ENCODE results near the gene CBFA2T3.
"Not testable (repeated sequence)": the region's sequence is repeated elsewhere in the genome, so short reads cannot be mapped to it uniquely, and the experiment has no call there.

The CBFA2T3 gene

DNA sequence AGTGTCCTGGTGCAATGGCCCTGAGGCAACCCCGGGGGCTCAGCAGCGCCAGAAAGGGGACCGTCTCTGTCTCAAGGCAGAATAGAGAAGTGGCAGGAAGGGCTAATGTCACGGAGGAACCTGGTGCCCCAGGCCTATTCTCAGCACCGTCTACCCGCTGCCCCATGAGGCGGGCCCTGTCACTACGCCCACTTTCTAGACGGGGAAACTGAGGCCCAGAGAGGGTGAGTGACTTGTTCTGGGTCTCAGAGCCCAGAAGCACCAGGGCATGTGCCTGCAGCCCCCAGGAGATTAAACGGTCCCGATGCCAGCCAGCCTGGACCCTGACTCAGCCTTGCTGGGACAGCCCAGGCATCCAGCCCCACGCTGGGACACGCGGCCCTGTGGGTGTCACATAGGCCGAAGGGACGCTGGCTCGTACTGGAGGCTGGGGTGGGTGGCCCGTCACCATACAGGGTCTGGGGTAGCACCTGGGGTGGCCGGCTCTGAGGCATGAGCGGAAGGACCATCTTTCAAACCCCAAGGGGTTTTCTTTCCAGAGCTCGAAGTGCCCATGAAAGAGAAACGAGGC lies 70.4 kb downstream of the CBFA2T3 start:
- no peak for DNase-seq (ENCODE audit: low read depth)

DNA sequence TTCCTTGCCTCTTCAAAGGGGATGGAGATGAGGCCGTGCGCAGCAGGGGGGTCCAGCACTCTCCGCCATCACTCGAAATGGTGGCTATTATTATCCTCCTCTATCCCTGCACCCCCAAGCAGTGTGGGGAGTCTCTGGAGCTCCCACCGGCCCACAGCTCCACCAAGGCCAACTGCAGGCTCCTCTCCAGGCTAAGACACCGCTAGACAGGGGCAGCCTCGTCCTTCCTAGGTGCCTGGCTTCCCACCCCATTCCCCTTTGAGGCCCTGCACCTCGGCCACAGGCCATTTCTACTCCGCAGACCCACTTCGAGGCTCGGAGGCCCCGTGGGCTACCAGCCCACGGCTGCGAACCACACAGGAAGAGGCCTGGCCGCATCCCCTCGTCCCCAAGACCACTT lies 71.0 kb downstream of the CBFA2T3 start:
- no peak for DNase-seq (ENCODE audit: low read depth)

DNA sequence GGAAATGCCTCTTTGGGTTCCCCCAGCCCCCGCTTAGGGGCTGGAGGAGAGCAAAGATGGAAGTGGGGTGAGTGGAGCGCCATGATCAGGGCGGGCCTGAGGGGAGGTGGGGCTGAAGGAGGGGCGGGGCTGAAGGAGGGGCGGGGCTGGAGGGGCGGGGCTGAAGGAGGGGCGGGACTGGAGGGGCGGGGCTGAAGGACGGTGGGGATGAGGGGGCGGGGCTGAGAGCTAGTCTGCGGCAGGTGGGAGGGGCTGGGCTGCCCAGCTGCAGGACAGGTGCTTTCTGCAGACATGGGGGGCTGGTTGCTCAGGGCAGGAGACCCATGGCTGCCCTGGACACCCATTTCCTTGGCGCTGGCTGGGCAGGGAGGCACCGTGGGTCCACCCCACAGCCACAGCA lies 71.4 kb downstream of the CBFA2T3 start:
- no peak for DNase-seq (ENCODE audit: low read depth)

DNA sequence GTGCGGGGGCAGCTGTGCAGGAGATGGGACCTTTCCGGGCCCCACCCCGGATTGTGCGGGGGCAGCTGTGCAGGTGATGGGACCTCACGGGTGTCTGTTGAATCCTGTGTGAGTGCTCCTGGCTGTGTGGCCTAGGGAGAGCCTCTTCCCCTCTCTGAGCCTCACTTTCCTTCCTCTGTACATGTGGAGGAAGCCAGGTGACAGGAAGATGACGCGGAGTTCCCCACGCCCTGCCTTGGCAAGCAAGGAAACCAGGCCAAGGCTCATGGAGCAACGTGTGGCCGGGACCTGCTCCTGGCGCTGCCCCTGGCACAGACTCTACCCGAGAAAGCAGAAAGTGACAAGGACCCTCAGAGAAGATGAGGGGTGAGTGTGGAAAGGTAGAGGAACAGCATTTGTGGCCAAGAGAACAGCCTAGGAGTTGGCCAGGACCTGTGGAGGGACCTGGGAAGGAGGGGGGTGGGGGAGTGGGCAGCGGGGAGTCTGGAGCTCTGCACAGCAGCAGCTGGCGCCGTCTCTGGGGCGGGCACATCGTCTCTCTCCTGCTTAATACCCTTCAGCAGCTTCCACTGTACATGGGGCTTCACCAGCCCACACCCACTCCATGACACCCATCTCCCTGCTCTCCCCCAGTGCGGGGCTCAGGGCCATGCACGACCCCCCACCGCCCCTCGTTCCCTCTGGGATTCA lies 72.2 kb downstream of the CBFA2T3 start:
- no peak for DNase-seq (ENCODE audit: low read depth)

DNA sequence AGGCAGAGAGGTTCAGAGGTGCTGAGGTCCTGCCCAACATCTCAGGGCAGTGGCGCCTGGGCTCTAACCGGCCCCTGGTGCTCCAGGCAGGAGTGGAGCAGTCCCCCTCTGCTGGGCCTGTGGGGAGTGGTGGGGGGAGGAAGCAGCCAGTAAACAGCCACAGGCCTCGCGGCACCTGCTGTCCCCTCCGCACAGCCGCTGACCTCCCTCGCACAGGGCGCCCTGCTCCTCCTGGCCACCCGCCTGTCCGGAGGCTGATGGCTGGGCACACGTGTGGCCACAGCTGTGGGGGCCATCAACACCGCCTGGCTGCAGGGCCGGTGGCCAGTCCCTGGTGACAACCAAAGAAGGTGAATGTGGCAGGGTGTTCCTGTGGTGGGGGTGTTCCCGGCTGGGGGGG lies 73.7 kb downstream of the CBFA2T3 start:
- DNase-seq (ENCODE audit: low read depth): no peak

DNA sequence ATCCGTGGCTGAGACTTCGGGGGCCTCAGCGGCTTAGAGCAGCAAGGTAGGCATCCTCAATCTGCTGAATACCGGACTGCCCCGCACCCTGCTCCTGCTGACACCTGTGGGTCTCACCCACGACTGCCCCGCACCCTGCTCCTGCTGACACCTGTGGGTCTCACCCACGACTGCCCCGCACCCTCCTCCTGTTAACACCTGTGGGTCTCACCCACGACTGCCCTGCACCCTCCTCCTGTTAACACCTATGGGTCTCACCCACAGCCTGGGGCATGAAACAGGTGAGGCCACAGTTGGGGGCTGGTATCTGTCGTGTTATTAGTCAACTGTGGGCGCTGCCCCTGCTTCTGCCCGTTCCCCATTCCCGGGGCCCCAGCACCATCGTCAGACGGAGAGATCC lies 74.3 kb downstream of the CBFA2T3 start:
- no peak for DNase-seq (ENCODE audit: low read depth)

DNA sequence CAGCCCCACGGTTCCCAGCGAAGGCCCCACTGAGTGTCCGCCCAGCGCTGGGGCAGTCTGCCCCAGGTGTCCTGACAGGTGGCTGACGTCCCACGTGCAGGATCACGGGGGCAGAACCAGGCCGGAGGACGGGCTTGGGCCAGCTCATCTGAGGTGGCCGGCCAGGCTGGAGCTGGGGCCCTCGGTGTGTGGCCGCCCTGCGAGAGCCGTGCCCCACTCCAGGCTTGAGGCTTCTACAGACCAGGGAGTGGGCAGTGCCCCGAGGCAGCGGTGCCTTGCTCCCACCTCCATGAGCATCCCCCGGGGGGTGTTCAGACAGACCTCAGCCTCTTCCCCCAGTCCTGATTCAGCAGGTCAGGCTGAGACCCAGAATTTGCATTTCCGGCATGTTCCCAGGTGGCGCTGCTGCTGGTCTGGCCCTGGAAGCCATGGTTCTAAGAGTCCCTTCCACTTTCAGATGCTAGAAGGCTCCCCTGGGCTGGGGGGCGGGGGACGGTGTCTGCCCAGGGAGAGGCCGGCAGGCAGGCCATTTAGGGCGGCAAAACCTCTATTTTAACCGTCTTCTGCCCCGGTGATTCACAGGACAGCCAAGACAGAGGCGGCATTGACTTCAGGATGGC lies 75.2 kb downstream of the CBFA2T3 start:
- no peak for DNase-seq (ENCODE audit: low read depth)

DNA sequence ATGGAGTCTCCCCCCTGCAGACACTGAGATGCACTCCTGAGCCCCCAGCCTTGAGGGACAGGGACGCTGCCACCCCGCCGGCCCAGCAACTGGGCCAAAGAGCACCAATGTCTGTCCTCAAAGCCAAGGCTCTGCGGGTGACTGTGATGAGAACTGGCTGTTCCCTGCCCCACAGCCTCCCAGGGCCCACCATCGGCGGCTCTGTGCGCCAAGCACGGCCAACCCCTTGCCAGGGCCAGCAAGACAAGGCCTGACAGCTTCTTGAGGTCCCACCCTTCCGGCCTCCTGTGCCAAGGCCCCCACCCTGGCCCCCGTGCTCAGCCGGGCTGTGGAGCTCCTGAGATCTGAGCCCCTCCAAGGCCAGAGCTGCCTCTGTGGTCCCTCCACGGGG lies 76.3 kb downstream of the CBFA2T3 start:
- no peak for DNase-seq (ENCODE audit: low read depth)

DNA sequence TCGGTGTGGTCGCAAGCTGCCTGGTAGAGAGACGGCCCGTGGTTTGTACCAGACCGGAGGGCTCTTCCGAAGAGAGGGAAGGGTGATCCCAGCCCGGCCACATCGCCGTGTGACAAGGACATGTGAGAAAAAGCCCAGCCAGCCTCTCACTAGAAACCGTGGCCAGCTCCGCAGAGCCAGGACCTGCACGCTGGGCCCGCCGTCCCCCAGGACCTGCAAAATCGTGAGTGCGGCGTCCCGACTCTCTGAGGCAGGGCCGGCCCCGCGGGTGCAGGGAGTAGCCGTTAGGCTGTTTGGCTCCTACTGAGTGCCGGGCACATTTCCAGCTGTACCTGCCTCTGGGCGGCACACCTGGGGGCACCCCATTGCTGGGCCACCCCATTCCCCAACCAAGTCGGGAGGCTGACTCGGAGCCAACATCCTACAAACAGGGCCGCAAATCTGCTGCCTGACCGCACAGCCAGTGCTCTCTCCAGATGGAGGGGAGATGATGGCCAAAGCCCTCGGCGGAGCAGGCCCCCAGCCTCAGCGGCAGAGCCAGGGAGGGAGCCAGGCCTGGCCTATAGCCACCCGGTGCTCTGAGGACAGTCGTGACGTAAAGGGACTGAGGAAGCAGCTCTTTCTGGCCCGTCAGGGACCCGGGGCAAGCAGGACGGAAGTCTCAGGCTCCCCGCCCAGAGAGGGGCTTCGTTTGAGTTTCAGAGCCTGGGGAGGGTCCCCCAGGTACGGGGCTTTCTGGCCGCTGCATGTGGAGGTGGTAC lies 76.9 kb downstream of the CBFA2T3 start:
- DNase-seq (ENCODE audit: low read depth): no peak

DNA sequence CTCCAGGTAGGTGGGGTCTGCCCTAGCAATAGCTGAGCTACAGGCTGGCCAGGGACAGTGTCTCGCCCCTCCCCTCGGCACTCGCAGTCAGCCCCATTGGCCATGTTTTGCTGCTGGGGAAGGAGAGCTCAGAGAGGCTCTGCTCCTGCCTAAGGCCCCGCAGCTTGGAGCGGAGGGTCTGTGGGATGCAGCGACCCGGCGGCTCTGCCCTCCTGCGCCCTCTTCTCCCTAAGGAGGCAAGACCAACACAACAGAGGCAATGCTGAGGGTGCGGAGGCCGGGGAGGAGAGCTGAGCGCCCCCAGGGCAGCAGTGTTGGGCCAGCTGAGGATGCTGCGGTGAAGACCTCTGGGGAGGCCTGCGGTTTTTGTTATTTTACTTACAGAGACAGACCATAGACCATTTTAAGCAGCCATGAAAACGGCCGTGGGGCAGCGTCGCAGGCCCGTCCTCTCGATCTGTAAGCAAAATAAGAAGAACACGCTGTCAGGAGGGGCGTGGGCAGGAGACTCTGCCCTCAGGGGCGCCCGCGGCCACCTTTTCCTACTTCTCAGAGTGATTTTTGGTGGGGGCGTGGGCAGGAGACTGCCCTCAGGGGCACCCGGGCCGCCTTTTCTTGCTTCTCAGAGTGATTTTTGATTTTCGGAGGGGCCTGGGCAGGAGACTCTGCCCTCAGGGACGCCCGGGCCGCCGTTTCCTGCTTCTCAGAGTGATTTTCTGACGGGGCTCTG lies 79.1 kb downstream of the CBFA2T3 start:
- no peak for DNase-seq (ENCODE audit: low read depth)

DNA sequence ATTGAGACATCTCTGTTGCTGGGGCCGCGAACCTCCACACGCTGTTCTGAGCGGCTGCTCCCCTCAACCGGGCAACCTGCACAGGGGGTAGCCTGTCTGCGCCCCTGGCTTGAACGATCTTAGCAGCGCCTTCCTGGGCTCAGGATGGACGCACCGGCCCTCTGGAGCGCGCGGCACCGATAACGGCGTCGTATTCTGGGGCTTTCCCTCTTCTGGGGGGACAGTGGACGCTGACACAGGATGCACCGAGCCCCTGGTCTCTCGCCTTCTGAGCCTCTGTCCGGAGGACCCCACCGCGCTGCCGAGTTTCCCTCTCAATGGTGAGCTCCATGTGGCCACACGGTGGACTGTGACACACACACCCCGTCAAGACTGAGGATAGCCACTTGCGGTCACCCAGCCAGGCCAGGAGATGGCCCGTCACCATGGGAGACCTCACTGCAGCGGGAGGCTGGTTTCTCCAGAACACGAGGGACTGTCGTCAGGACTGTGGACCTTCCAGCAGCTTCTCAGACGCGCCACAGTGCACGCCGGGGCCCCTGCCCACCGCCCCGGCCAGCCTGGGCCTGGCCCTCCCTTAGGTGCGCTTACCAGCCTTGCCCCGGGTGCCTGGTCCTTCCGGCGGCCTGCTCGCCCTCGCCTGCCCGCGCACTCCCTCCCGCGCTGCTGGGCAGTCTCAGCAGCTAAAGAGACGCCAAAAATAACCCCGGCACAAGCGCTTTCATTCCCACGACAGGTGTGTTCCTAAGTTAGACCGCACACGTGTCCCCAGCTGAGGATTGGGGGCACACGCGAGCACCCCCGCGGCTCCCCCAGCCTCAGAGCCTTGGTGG lies 80.6 kb downstream of the CBFA2T3 start:
- no peak for DNase-seq (ENCODE audit: low read depth)

DNA sequence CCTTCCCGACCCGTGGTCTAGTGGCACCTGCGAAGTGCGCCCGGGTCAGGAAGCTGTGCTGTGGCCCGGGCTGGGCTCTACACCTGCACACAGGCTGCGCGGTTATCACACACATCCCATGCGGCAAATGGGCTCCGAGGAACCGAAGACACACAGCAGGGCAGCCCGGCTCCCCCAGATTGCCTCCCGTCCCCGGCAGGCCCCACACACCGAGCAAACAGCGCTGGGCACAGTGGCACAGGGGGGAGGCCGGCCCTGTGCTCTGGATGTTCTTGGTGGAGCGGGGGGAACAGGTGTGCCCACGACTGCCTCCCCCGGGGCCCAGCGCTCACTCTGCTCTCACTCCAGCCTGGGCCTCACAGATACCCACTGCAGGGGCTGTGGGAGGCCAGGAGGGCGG lies 81.7 kb downstream of the CBFA2T3 start:
- no peak for DNase-seq (ENCODE audit: low read depth)

DNA sequence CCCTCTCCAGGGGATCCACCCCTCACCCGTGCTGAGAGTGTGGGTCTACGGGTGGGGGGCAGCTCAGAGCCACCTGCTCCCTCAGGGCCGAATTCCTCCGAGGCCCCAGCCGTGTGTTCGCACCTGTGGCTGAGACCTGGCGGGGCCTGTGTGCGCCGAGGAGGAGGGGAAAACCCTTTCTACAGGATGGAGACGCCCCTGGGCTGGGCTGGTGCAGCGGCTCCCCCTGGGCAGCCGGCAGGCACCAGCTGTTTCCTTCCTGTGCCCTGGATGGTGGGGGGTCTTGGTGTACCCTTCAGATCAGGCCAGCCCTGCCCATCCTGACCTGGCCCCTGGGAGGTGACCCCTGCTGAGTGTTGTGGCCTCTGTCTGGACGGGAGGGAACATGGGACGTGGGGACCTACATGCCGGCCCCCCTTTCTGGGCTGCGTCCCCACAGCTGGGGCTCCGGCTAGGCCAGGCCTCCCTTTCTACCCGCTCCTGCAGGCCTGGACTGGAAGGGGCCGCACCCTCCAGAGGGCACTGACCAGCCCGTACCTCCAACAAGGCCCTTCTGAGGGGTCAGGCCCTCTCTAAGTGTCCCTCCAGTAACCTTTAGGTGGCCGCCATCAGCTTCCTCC lies 82.2 kb downstream of the CBFA2T3 start:
- DNase-seq (ENCODE audit: low read depth): no peak

DNA sequence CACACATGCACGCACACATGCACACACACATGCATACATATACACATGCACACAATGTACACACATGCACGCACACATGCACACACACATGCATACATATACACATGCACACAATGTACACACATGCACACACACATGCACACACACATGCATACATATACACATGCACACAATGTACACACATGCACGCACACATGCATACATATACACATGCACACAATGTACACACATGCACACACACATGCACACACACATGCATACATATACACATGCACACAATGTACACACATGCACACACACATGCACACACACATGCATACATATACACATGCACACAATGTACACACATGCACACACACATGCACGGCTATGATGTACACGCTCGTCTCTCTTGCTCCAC lies 82.7 kb downstream of the CBFA2T3 start:
- DNase-seq (ENCODE audit: low read depth): not testable (repeated sequence)

DNA sequence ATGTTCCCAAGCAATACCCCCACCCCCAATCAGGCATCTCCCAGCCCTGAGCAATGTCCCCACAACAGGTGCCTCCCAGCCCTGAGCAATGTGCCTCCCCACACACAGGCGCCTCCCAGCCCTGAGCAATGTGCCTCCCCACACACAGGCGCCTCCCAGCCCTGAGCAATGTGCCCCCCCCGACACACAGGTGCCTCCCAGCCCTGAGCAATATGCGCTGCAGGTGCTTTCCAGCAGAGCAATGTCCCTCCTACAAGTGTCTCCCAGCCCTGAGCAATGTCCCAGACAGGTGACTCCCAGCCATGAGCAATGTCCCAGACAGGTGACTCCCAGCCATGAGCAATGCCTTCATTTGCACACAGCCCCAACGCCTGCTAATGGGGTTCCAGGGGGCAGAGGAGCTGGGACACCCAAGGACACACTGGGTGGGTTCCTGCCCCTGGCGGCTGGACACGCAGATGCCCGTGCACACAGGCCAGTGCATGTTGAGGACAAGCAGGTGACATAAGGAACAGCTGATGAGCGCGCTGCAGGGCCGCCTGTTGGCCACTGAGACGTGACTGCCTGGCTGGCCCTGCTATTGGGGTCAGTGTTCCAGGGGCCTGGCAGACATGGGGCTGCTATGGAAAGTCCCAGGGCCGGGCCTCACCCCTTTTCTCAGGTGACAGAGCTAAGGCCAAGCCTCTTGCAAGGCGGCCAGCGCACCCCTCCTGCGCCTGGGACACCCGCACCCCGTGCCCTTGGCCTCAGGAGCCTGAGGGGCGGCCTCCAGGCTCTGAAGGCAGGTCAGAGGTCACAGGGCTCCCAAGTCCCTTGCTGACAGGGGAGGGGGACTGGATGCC lies 83.7 kb downstream of the CBFA2T3 start:
- DNase-seq (ENCODE audit: low read depth): no peak

DNA sequence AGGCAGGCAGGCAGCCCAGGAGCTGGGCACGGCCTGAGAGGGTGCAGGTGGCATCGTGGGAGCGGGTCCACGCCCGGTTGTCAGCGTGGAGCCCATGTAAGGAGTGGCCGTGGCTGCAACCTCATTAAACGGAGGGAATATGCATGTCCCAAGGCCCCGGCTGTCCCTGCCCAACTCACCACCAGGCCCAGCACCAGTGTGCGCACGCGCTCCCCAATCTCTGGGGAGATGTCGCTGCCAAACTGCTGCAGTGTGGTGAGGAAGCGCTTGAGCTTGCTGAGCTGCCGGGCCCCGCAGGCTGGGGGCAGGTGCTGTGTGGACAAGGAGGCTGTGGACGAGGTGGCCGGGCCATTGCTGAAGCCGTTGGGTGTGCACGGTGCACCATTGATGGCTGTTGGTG lies 84.9 kb downstream of the CBFA2T3 start:
- DNase-seq (ENCODE audit: low read depth): no peak

DNA sequence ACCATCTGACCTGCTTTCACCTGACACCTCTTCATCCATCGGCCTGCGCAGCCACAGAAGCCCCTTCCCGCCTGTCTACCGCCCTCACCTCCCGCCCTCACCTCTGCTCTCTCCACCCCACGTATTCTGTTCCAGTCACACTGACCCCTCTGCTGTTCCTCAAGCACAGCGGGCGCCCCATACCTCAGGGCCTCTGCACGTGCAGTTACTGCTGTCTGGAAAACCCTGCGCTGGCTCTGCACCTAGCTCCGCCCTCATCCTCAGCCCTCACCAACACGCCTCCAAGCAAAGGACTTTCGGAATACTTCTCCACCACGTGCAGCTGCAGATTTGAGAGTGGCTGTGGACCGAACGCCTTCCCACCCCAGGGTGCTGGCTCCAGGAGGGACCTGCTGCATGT lies 85.9 kb downstream of the CBFA2T3 start:
- no peak for DNase-seq (ENCODE audit: low read depth)

DNA sequence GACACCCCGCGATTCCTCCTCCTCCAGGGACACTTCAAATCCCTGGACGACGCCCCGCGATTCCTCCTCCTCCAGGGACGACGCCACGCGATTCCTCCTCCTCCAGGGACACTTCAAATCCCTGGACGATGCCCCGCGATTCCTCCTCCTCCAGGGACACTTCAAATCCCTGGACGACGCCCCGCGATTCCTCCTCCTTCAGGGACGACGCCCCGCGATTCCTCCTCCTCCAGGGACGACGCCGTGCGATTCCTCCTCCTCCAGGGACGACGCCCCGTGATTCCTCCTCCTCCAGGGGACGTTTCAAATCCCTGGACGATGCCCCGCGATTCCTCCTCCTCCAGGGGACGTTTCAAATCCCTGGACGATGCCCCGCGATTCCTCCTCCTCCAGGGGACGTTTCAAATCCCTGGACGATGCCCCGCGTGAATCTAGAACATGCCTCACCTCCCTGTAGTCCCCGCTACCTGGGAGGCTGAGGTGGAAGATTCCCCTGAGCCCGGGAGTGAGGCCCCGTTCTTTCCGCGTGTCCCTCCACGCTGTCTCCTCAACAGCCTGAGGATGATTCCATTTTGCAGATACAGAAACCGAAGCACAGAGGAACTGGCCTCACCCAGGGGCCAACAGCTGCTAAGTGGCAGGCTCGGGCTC lies 87.2 kb downstream of the CBFA2T3 start:
- not testable (repeated sequence) for DNase-seq (ENCODE audit: low read depth)
